ENCODE measurements around the gene APOBEC3A. TPM values are rescaled to one million over a fixed set of nuclear protein-coding genes. Genes with fewer than 3 reads are reported as not detected.
"Not testable (repeated sequence)": the region's sequence is repeated elsewhere in the genome, so short reads cannot be mapped to it uniquely, and the experiment has no call there.

The APOBEC3A gene
- total and polyA plus RNA-seq, 4 experiments from 2014 or later: not detected

- DNase-seq; H3K4me3 ChIP-seq (ENCODE audit: low read length in 2 of 2); H3K9me3 ChIP-seq (ENCODE audit: control insufficient read depth in 1 of 2, low read length in 2 of 2); CTCF ChIA-PET (ENCODE audit: partially characterized antibody); POLR2A ChIA-PET (ENCODE audit: partially characterized antibody); intact Hi-C loops (cut with micrococcal nuclease); H3K27ac ChIP-seq (ENCODE audit: low read depth, low read length); H3K36me3 Mint-ChIP-seq; H3K27me3 Mint-ChIP-seq; H3K4me3 Mint-ChIP-seq; H3K27me3 ChIP-seq (ENCODE audit: insufficient read depth, low read length); H3K27ac Mint-ChIP-seq; H3K36me3 ChIP-seq (ENCODE audit: insufficient read depth, low read length); H3K9me3 Mint-ChIP-seq: not testable (repeated sequence)
- H3K4me1 ChIP-seq (ENCODE audit: insufficient read depth, low read length): peaks cover 10% of the 10 kb centered on the region
- peaks cover 9 to 19% (median 12%) of the 10 kb centered on the region in 4 donors for H3K4me1 Mint-ChIP-seq
Measured at GRCh38 chr22:38977289-38977688, 19.9 kb downstream of the APOBEC3A start.

GRCh38 chr22:38980587-38980986 lies 23.2 kb downstream of the APOBEC3A start:
- ChIA-PET CTCF (ENCODE audit: partially characterized antibody) (interaction anchor here (1.7 kb wide), 1 partner anchor 22 kb away, joined by 5 read pairs; no protein-coding TSS in a partner anchor), POLR2A (ENCODE audit: partially characterized antibody) (interaction anchor here (0.6 kb wide), 1 partner anchor 62 kb away, joined by 4 read pairs; no protein-coding TSS in a partner anchor)
- H3K27me3 Mint-ChIP-seq; H3K36me3 Mint-ChIP-seq; H3K4me3 Mint-ChIP-seq; H3K36me3 ChIP-seq (ENCODE audit: insufficient read depth, low read length); H3K27ac Mint-ChIP-seq; H3K4me3 ChIP-seq (ENCODE audit: low read length in 2 of 2); intact Hi-C loops (cut with micrococcal nuclease); DNase-seq; H3K9me3 ChIP-seq (ENCODE audit: control insufficient read depth in 1 of 2, low read length in 2 of 2); H3K27ac ChIP-seq (ENCODE audit: low read depth, low read length); H3K27me3 ChIP-seq (ENCODE audit: insufficient read depth, low read length): not testable (repeated sequence)
- peaks cover 0 to 18% (median 4%) of the 10 kb centered on the region in 8 donors for H3K9me3 Mint-ChIP-seq
- H3K4me1 Mint-ChIP-seq: peaks cover 18 to 38% (median 23%) of the 10 kb centered on the region in 4 donors
- H3K4me1 ChIP-seq (ENCODE audit: insufficient read depth, low read length): peaks cover 32% of the 10 kb centered on the region

- intact Hi-C loops (cut with micrococcal nuclease): no loop called here
- peak overlapping the region; percentile 85 to 94 (median 87) for H3K4me3 Mint-ChIP-seq
Measured at GRCh38 chr22:38981005-38981991, 23.9 kb downstream of the APOBEC3A start.

GRCh38 chr22:38981992-38982927 lies 24.9 kb downstream of the APOBEC3A start, which contains the start of gene APOBEC3B:
Gene APOBEC3B (plus strand): TSS chr22:38982347. CDS start chr22:38982454, 107 bp downstream.
- intact Hi-C loops (cut with micrococcal nuclease): no loop called here
- Histone ChIP-seq H3K27me3 (ENCODE audit: insufficient read depth, low read length) (no peaks in the 10 kb centered on the region), H3K36me3 (ENCODE audit: insufficient read depth, low read length) (no peaks in the 10 kb centered on the region), H3K4me3 (ENCODE audit: low read length in 2 of 2) (peak within 1 kb of the TSS; percentile 28 to 36), H3K27ac (ENCODE audit: low read depth, low read length) (peak within 1 kb of the TSS; percentile 21), H3K4me1 (ENCODE audit: insufficient read depth, low read length) (peaks cover 43% of the 10 kb centered on the region), H3K9me3 (ENCODE audit: control insufficient read depth in 1 of 2, low read length in 2 of 2) (no peaks in the 10 kb centered on the region)
- peak within 1 kb of the TSS; percentile 85 to 94 (median 87) for H3K4me3 Mint-ChIP-seq
- ChIA-PET POLR2A (ENCODE audit: partially characterized antibody) (interaction anchor here (1.0 to 1.5 kb wide), 2 partner anchors 24 to 337 kb away, joined by 3 read pairs; partner anchors contain the start of gene RPL3), CTCF (ENCODE audit: partially characterized antibody) (interaction anchor here (4.1 kb wide), 1 partner anchor 8 kb away, joined by 18 read pairs; no protein-coding TSS in a partner anchor)
- H3K4me1 Mint-ChIP-seq: peaks cover 25 to 52% (median 29%) of the 10 kb centered on the region in 4 donors
- peaks cover 0 to 16% (median 4%) of the 10 kb centered on the region in 8 donors for H3K9me3 Mint-ChIP-seq
- peak within 1 kb of the TSS; percentile 48 to 97 (median 82) for H3K27ac Mint-ChIP-seq
- H3K27me3 Mint-ChIP-seq: peaks cover 0 to 1% of the 10 kb centered on the region in 2 donors
- DNase-seq: peak; percentile 43 to 89 (median 65)
- H3K36me3 Mint-ChIP-seq: peaks cover 0 to 7% of the 10 kb centered on the region in 2 donors

More at GRCh38 chr22:38981005-38981991, 23.9 kb downstream of the APOBEC3A start:
- peak in 1 of 5 donors; percentile 11 for DNase-seq
- Histone ChIP-seq H3K4me3 (ENCODE audit: low read length in 2 of 2) (peak overlapping the region in 1 of 2 donors; percentile 28), H3K27ac (ENCODE audit: low read depth, low read length) (peak overlapping the region; percentile 21), H3K4me1 (ENCODE audit: insufficient read depth, low read length) (peaks cover 37% of the 10 kb centered on the region), H3K36me3 (ENCODE audit: insufficient read depth, low read length) (no peaks in the 10 kb centered on the region), H3K9me3 (ENCODE audit: control insufficient read depth in 1 of 2, low read length in 2 of 2) (no peaks in the 10 kb centered on the region), H3K27me3 (ENCODE audit: insufficient read depth, low read length) (no peaks in the 10 kb centered on the region)
- Mint-ChIP-seq H3K27ac (peak overlapping the region in 6 of 7 donors; percentile 48 to 82 (median 60)), H3K9me3 (peaks cover 0 to 18% (median 4%) of the 10 kb centered on the region in 8 donors), H3K36me3 (peaks cover 0 to 7% of the 10 kb centered on the region in 2 donors), H3K4me1 (peaks cover 24 to 45% (median 27%) of the 10 kb centered on the region in 4 donors), H3K27me3 (peaks cover 0 to 1% of the 10 kb centered on the region in 2 donors)
- ChIA-PET CTCF (ENCODE audit: partially characterized antibody) (interaction anchor here (0.8 to 1.7 kb wide), 2 partner anchors 21 to 22 kb away, joined by 3 to 5 read pairs; no protein-coding TSS in a partner anchor), POLR2A (ENCODE audit: partially characterized antibody) (interaction anchor here (0.6 to 1.5 kb wide), 3 partner anchors 25 to 338 kb away, joined by 3 to 4 read pairs (median 3); partner anchors contain the start of gene RPL3)

- Mint-ChIP-seq H3K36me3 (peaks cover 0 to 7% of the 10 kb centered on the region in 2 donors), H3K9me3 (peaks cover 0 to 16% (median 4%) of the 10 kb centered on the region in 8 donors), H3K4me1 (peaks cover 34 to 72% (median 42%) of the 10 kb centered on the region in 4 donors), H3K4me3 (peak overlapping the region in 5 of 8 donors; percentile 11 to 54 (median 28)), H3K27me3 (no peaks in the 10 kb centered on the region), H3K27ac (peak overlapping the region in 6 of 7 donors; percentile 77 to 97 (median 86))
- Histone ChIP-seq H3K27me3 (ENCODE audit: insufficient read depth, low read length) (no peaks in the 10 kb centered on the region), H3K9me3 (ENCODE audit: control insufficient read depth in 1 of 2, low read length in 2 of 2) (no peaks in the 10 kb centered on the region), H3K27ac (ENCODE audit: low read depth, low read length) (peak overlapping the region; percentile 30), H3K4me3 (ENCODE audit: low read length in 2 of 2) (no peak overlapping the region), H3K36me3 (ENCODE audit: insufficient read depth, low read length) (no peaks in the 10 kb centered on the region), H3K4me1 (ENCODE audit: insufficient read depth, low read length) (peaks cover 60% of the 10 kb centered on the region)
- DNase-seq: no peak
- intact Hi-C loops (cut with micrococcal nuclease): loop anchor here (2.0 kb wide), 1 partner anchor 19 kb away; no protein-coding TSS in a partner anchor
- ChIA-PET POLR2A (ENCODE audit: partially characterized antibody) (interaction anchor here (0.9 to 1.8 kb wide), 3 partner anchors 19 to 113 kb away, joined by 3 to 7 read pairs (median 4); no protein-coding TSS in a partner anchor), CTCF (ENCODE audit: partially characterized antibody) (interaction anchor here (1.8 to 4.1 kb wide), 2 partner anchors 10 to 19 kb away, joined by 10 to 18 read pairs; no protein-coding TSS in a partner anchor)
Measured at GRCh38 chr22:38984224-38984623, 26.8 kb downstream of the APOBEC3A start.

Data from CD4-positive, alpha-beta memory T cell (primary cell).